Measurements from ENCODE around the gene CELF1.
A peak's percentile ranks its signal among the peaks of the same experiment; 100 is the strongest.

The CELF1 gene

GRCh38 chr11:47592970-47593369, 40.0 kb upstream of the CELF1 start:
- TF ChIP-seq CTCF (IDR thresholded peaks at IDR 0.05; ENCODE audit: low read depth, low read length, missing control alignments): no peak
- in situ Hi-C loops (cut with HindIII; ENCODE audit: low sequenced_read_pairs): no loop called here
- no peak for DNase-seq (ENCODE audit: low read depth)
- H3K4me3 ChIP-seq (ENCODE audit: low read depth, low read length): no peak overlapping the region

GRCh38 chr11:47592251-47592650, 39.3 kb upstream of the CELF1 start:
- no peak overlapping the region for H3K4me3 ChIP-seq (ENCODE audit: low read depth, low read length)
- no peak for TF ChIP-seq CTCF (IDR thresholded peaks at IDR 0.05; ENCODE audit: low read depth, low read length, missing control alignments)
- in situ Hi-C loops (cut with HindIII; ENCODE audit: low sequenced_read_pairs): no loop called here
- DNase-seq (ENCODE audit: low read depth): no peak

GRCh38 chr11:47591764-47592163, 38.8 kb upstream of the CELF1 start:
- in situ Hi-C loops (cut with HindIII; ENCODE audit: low sequenced_read_pairs): no loop called here
- no peak for TF ChIP-seq CTCF (IDR thresholded peaks at IDR 0.05; ENCODE audit: low read depth, low read length, missing control alignments)
- H3K4me3 ChIP-seq (ENCODE audit: low read depth, low read length): no peak overlapping the region
- DNase-seq (ENCODE audit: low read depth): no peak

- TF ChIP-seq CTCF (IDR thresholded peaks at IDR 0.05; ENCODE audit: low read depth, low read length, missing control alignments): no peak
- DNase-seq (ENCODE audit: low read depth): no peak
- peak overlapping the region; percentile 20 for H3K4me3 ChIP-seq (ENCODE audit: low read depth, low read length)
- in situ Hi-C loops (cut with HindIII; ENCODE audit: low sequenced_read_pairs): no loop called here
These were observed 37.3 kb upstream of the CELF1 start for GRCh38 chr11:47589977-47590861.

GRCh38 chr11:47589584-47589976, 36.6 kb upstream of the CELF1 start:
- H3K4me3 ChIP-seq (ENCODE audit: low read depth, low read length): peak overlapping the region; percentile 20
- no peak for DNase-seq (ENCODE audit: low read depth)
- in situ Hi-C loops (cut with HindIII; ENCODE audit: low sequenced_read_pairs): no loop called here
- TF ChIP-seq CTCF (IDR thresholded peaks at IDR 0.05; ENCODE audit: low read depth, low read length, missing control alignments): no peak

- H3K4me3 ChIP-seq (ENCODE audit: low read depth, low read length): peak overlapping the region; percentile 20
- in situ Hi-C loops (cut with HindIII; ENCODE audit: low sequenced_read_pairs): no loop called here
- DNase-seq (ENCODE audit: low read depth): no peak
- TF ChIP-seq CTCF (IDR thresholded peaks at IDR 0.05; ENCODE audit: low read depth, low read length, missing control alignments): no peak
These were observed 36.2 kb upstream of the CELF1 start for GRCh38 chr11:47589118-47589517.

Data from astrocyte of the cerebellum (primary cell).